Neuron (in vitro differentiated cells): Measurements from ENCODE around the gene NANOG.
"Not testable (repeated sequence)": the region's sequence is repeated elsewhere in the genome, so short reads cannot be mapped to it uniquely, and the experiment has no call there.

ENCODE experiments used
- H2AFZ ChIP-seq: one replicate; pipeline ENCODE4 v1.6.1; 2013; ENCODE audit warnings: low read depth, mild to moderate bottlenecking, inconsistent platforms, low read length, moderate library complexity
- H3K27me3 ChIP-seq: one replicate; pipeline ENCODE4 v1.6.1; 2013; ENCODE audit warnings: low read length; ENCODE audit not compliant: insufficient read depth
- H3K36me3 ChIP-seq: one replicate; pipeline ENCODE4 v1.6.1; 2013; ENCODE audit warnings: low read length; ENCODE audit not compliant: insufficient read depth
- H3K4me1 ChIP-seq: one replicate; pipeline ENCODE4 v1.6.1; 2013; ENCODE audit warnings: low read length; ENCODE audit not compliant: insufficient read depth
- H3K4me3 ChIP-seq: 2 replicates; pipeline ENCODE4 v1.5.1; 2013; ENCODE audit warnings: mild to moderate bottlenecking, low read length, moderate library complexity
- H3K9me3 ChIP-seq: one replicate; pipeline ENCODE4 v1.6.1; 2013; ENCODE audit warnings: low read length

Gene NANOG

GRCh38 chr12:7832059-7832696 lies 43.0 kb downstream of the NANOG start:
- no peaks in the 10 kb centered on the region for H3K27me3 ChIP-seq
- H3K4me3 ChIP-seq = no peak overlapping the region
- H3K4me1 ChIP-seq = no peaks in the 10 kb centered on the region
- H3K9me3 ChIP-seq = no peaks in the 10 kb centered on the region
- no peaks in the 10 kb centered on the region for H3K36me3 ChIP-seq
- H2AFZ ChIP-seq = no peak overlapping the region

GRCh38 chr12:7833201-7833600 lies 44.0 kb downstream of the NANOG start:
- H3K4me1 ChIP-seq, H3K9me3 ChIP-seq, H3K36me3 ChIP-seq, H3K4me3 ChIP-seq, H3K27me3 ChIP-seq, H2AFZ ChIP-seq: not testable (repeated sequence)

DNA sequence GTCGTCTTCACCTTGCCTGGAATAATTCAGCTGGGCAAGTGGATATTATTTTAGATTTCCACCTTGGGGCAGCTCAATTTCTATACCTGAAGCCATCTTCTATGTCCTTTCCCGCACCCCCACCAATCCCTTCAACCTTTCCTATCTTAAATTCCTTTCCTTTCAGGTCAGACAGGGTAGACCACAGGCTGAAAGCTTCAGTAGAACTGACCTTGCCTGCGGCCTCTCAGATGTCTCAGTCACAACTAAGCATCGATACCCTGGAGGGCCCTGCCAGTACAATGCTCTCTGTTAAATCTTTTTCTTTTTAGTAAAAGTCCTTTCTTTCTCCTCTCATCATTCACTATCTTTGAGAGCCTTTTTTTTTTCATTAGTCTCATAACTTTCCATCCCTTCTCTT lies 44.6 kb downstream of the NANOG start:
- no peaks in the 10 kb centered on the region for H3K36me3 ChIP-seq
- H3K4me1 ChIP-seq = no peaks in the 10 kb centered on the region
- H2AFZ ChIP-seq = no peak overlapping the region
- no peaks in the 10 kb centered on the region for H3K9me3 ChIP-seq
- H3K4me3 ChIP-seq = no peak overlapping the region
- H3K27me3 ChIP-seq = no peaks in the 10 kb centered on the region

GRCh38 chr12:7834701-7835100 lies 45.5 kb downstream of the NANOG start:
- Histone ChIP-seq H3K4me3 (no peak overlapping the region), H2AFZ (no peak overlapping the region), H3K4me1 (no peaks in the 10 kb centered on the region), H3K36me3 (no peaks in the 10 kb centered on the region), H3K27me3 (no peaks in the 10 kb centered on the region), H3K9me3 (no peaks in the 10 kb centered on the region)

DNA sequence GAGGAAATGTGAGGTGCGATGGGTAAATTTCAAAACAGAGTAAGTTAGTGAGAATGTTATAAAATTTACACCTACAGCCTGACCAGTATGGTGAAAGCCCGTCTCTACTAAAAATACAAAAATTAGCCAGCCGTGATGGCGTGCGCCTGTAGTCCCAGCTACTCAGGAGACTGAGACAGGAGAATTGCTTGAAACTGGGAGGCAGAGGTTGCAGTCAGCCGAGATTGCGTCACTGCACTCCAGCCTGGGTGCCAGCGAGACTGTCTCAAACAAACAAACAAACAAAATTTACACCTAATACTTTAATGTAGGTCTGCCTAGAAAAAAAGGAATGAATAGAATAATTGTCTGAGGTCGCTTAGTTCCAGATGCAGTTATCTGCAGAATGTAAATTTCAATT lies 45.9 kb downstream of the NANOG start:
- no peak overlapping the region for H2AFZ ChIP-seq
- H3K4me3 ChIP-seq = no peak overlapping the region
- H3K4me1 ChIP-seq = no peaks in the 10 kb centered on the region
- no peaks in the 10 kb centered on the region for H3K36me3 ChIP-seq
- no peaks in the 10 kb centered on the region for H3K27me3 ChIP-seq
- no peaks in the 10 kb centered on the region for H3K9me3 ChIP-seq

- Histone ChIP-seq H3K27me3 (no peaks in the 10 kb centered on the region), H3K4me1 (no peaks in the 10 kb centered on the region), H3K36me3 (no peaks in the 10 kb centered on the region), H3K4me3 (no peak overlapping the region), H3K9me3 (no peaks in the 10 kb centered on the region), H2AFZ (no peak overlapping the region)
Measured at GRCh38 chr12:7835766-7836165, 46.6 kb downstream of the NANOG start.

DNA sequence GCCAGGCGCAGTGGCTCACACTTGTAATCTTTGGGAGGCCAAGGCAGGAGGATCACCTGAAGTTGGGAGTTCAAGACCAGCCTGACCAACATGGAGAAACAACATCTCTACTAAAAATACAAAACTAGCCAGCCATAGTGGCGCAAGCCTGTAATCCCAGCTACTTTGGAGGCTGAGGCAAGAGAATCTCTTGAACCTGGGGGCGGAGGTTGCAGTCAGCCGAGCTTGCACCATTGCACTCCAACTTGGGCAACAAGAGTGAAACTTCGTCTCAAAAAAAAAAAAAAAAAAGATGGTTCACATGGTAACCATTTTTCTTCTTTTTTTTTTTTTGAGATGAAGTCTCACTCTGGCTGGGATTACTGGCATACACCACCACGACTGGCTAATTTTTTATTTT lies 48.2 kb downstream of the NANOG start:
- Histone ChIP-seq H3K4me3 (no peak overlapping the region), H2AFZ (no peak overlapping the region), H3K27me3 (no peaks in the 10 kb centered on the region), H3K36me3 (no peaks in the 10 kb centered on the region), H3K4me1 (no peaks in the 10 kb centered on the region), H3K9me3 (no peaks in the 10 kb centered on the region)

DNA sequence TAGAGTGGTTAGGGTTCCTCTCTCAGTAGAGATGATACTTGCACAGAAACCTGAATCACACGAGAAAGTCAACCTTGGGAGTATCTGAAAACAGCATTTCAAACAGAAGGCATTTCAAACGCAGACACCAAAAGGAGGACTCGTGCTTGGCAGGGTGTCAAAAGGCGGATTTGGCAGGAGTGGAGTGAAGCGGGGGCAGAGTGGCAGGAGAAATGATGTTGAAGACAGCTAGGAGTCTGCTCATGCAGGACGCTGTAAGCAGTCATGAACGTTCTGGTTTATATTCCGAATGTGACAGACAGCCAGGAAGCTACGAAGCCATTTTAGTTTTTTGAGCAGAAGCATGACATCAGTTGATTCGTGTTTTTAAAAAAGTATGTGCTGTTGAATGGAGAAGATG lies 50.0 kb downstream of the NANOG start:
- not testable (repeated sequence) for H3K9me3 ChIP-seq, H2AFZ ChIP-seq, H3K4me1 ChIP-seq, H3K36me3 ChIP-seq, H3K27me3 ChIP-seq, H3K4me3 ChIP-seq

- H3K27me3 ChIP-seq, H3K4me3 ChIP-seq, H3K36me3 ChIP-seq: not testable (repeated sequence)
Measured at GRCh38 chr12:7839848-7840247, 50.6 kb downstream of the NANOG start.

GRCh38 chr12:7842444-7842843 lies 53.2 kb downstream of the NANOG start:
- H3K27me3 ChIP-seq, H3K4me3 ChIP-seq, H3K9me3 ChIP-seq, H3K36me3 ChIP-seq, H3K4me1 ChIP-seq, H2AFZ ChIP-seq: not testable (repeated sequence)

More at GRCh38 chr12:7839848-7840247, 50.6 kb downstream of the NANOG start:
- not testable (repeated sequence) for H3K9me3 ChIP-seq, H2AFZ ChIP-seq, H3K4me1 ChIP-seq

DNA sequence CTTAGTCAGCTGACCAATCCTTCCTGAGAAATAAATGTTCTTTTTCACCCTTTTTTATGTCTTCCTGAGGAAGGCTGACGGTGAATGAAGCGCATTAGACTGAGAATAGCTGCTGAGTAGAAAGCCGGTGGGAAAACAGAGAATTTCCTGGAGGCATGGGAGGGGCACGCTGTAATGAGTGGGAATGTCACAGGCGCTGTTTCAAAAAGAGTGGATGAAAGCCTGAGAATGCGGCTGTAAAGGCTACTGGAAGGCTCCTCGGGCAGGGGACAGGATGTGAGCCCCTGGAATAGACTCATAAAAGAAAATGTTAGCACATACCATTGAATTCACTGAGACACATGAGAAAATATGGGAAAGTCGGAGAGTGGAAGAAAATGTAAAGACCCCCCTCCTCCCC lies 53.9 kb downstream of the NANOG start:
- H3K4me1 ChIP-seq, H2AFZ ChIP-seq, H3K36me3 ChIP-seq, H3K4me3 ChIP-seq, H3K27me3 ChIP-seq, H3K9me3 ChIP-seq: not testable (repeated sequence)

GRCh38 chr12:7843583-7843982 lies 54.4 kb downstream of the NANOG start:
- H3K27me3 ChIP-seq, H2AFZ ChIP-seq, H3K36me3 ChIP-seq, H3K4me1 ChIP-seq, H3K9me3 ChIP-seq, H3K4me3 ChIP-seq: not testable (repeated sequence)

GRCh38 chr12:7844116-7844515 lies 54.9 kb downstream of the NANOG start:
- H3K4me1 ChIP-seq = peaks cover 6% of the 10 kb centered on the region
- H3K36me3 ChIP-seq = no peaks in the 10 kb centered on the region

GRCh38 chr12:7847226-7848097 lies 58.3 kb downstream of the NANOG start:
- H2AFZ ChIP-seq, H3K36me3 ChIP-seq, H3K4me1 ChIP-seq, H3K9me3 ChIP-seq, H3K4me3 ChIP-seq, H3K27me3 ChIP-seq: not testable (repeated sequence)

More at GRCh38 chr12:7844116-7844515, 54.9 kb downstream of the NANOG start:
- Histone ChIP-seq H3K4me3 (no peak overlapping the region), H3K9me3 (no peaks in the 10 kb centered on the region), H3K27me3 (no peaks in the 10 kb centered on the region), H2AFZ (no peak overlapping the region)
